ENCODE measurements around the gene SEPTIN6.

DNA sequence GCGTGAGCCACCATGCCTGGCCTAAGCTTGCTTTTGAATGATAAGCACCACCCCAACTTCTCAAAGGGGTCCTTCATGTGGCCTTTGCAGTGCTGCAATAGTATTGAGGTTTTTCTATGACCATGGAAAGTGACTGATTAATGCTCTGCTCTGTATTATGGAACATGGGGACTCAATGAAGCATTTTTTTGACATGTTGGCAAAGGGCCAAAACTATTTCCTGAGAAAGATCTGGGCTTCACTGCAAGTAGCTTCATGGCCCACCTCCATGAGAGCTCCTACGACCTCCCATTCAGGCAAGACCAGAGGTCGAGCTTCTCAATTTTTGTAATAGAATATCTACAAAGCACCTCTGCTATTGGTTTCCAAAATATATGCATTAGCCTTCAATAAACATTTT lies 16.7 kb upstream of the SEPTIN6 start:
- TF ChIP-seq CTCF (IDR thresholded peaks at IDR 0.05; ENCODE audit: insufficient read depth, low read depth, low read length) (no peak), EZH2 (IDR thresholded peaks at IDR 0.05; ENCODE audit: insufficient read depth, low read length) (no peak)

Measured in astrocyte (in vitro differentiated cells and primary cell).